Loucy (cell line): ENCODE data around the gene RSPRY1.

Experiments used
- EZH2phosphoT487 ChIP-seq: fragments of 200-600 bp; IDR thresholded peaks from 2 replicates; pipeline ENCODE4 v1.6.1; 2018; ENCODE audit warnings: antibody characterized with exemption, mild to moderate bottlenecking, moderate library complexity, borderline replicate concordance
- TF ChIP-seq, protein P1 (sequence below): fragments of 200-600 bp; sonication (generic); conservative IDR thresholded peaks from 2 replicates; pipeline ENCODE4 v1.5.1; 2014; ENCODE audit warnings: mild to moderate bottlenecking, antibody characterized with exemption, low read length

DNA sequence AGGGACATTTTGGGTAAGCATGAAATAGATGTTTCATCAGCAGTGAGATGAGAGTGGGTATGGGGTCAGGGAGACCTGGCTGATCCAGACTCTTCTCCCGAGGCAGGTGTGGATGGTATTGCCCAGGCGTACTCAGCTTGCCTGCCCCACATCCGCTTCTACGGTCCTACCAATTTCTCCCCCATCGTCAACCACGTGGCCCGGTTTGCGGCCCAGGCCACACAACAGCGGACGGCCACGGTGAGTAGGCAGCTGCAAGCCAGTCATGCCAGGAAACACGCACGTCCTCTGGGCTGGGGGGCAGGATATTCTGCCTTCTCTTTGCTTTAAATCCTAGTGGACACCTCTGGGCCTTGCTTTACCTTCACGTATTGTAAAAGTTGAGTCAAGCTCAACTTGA is 49.1 kb upstream of the RSPRY1 start:
- TF ChIP-seq, protein P1, sequence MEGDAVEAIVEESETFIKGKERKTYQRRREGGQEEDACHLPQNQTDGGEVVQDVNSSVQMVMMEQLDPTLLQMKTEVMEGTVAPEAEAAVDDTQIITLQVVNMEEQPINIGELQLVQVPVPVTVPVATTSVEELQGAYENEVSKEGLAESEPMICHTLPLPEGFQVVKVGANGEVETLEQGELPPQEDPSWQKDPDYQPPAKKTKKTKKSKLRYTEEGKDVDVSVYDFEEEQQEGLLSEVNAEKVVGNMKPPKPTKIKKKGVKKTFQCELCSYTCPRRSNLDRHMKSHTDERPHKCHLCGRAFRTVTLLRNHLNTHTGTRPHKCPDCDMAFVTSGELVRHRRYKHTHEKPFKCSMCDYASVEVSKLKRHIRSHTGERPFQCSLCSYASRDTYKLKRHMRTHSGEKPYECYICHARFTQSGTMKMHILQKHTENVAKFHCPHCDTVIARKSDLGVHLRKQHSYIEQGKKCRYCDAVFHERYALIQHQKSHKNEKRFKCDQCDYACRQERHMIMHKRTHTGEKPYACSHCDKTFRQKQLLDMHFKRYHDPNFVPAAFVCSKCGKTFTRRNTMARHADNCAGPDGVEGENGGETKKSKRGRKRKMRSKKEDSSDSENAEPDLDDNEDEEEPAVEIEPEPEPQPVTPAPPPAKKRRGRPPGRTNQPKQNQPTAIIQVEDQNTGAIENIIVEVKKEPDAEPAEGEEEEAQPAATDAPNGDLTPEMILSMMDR = no peak
- no peak for TF ChIP-seq EZH2phosphoT487
